Right atrium auricular region (tissue), 2 donors: ENCODE results near the gene CD83. TPM values are rescaled to one million over a fixed set of nuclear protein-coding genes. Genes with fewer than 3 reads are reported as not detected.

Experiments
- DNase-seq: peaks from one replicate; pipeline ENCODE4 v3.0.0-alpha.2; 2019; ENCODE audit warnings: low spot score
- H3K27ac ChIP-seq, 2 donors: fragments of 200-600 bp; sonication (generic); 1 replicate in 1 of 2; 2 replicates in 1 of 2; pipeline ENCODE4 v1.5.1; 2016 to 2019
- H3K27me3 ChIP-seq, 2 donors: fragments of 200-600 bp; sonication (generic); one replicate each; pipeline versions ENCODE4 v1.5.1 to v1.6.0; 2017 to 2019
- H3K36me3 ChIP-seq: fragments of 200-600 bp; sonication (generic); one replicate; pipeline ENCODE4 v1.5.1; 2016
- H3K4me1 ChIP-seq, 2 donors: fragments of 200-600 bp; sonication (generic); one replicate each; pipeline versions ENCODE4 v1.5.1 to v1.6.0; 2017 to 2019
- H3K4me3 ChIP-seq, 2 donors: fragments of 200-600 bp; sonication (generic); 1 replicate in 1 of 2; 2 replicates in 1 of 2; pipeline ENCODE4 v1.5.1; 2017 to 2019; ENCODE audit warnings: mild to moderate bottlenecking in 1 of 2, moderate library complexity in 1 of 2
- H3K9me3 ChIP-seq, 2 donors: fragments of 200-600 bp; sonication (generic); one replicate each; pipeline ENCODE4 v1.5.1; 2019
- total RNA-seq, 2 donors: library from RNA; depleted of rRNA; stranded (reverse); fragments of >200 nt; gene quantifications; one replicate each; pipeline ENCODE4 v1.1.0, GENCODE V29; 2016
- TF ChIP-seq, protein P1 (sequence below), 2 donors: fragments of 200-600 bp; sonication (generic); IDR thresholded peaks; one replicate each; pipeline ENCODE4 v1.5.1; 2019; ENCODE audit warnings: antibody characterized with exemption in 2 of 2

Gene CD83
- total RNA-seq, 2 donors from 2014 or later, result 1.7 to 2.1 TPM

DNA sequence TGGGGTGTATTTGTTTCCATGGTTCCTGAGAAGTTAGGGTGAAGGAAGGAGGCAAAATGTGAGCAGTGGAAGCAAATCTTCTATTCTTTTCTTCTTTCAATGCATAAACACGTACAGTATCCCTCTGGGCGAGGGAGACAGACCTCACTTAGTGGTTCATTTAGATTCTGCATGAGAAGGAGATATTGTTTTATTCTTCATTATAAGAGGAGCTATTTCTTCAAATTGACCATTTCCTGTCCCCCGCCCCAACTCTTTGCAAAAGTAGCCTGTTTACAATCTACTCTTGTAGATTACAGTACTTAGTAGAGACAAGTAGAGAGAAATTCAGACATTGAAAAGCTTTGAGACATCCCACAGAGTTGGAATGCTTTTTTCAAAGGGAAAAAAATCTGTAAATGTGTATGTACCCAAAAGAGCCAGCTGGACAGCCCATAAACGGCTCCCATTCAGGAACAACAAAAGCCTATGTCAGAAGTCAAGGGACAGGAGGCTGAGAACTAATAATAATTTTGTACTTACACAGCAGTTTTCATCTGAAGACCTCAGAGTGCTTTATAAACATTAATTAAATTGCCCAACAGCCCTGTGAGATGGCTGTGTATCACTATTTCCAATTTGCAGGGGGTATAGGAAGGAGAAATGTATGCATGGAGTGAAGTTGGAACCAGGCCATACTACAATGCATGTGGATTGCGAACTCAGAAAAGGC lies 23.9 kb downstream of the CD83 start:
- H3K27ac ChIP-seq, result no peak overlapping the region
- H3K27me3 ChIP-seq, result no peaks in the 10 kb centered on the region
- TF ChIP-seq, protein P1, sequence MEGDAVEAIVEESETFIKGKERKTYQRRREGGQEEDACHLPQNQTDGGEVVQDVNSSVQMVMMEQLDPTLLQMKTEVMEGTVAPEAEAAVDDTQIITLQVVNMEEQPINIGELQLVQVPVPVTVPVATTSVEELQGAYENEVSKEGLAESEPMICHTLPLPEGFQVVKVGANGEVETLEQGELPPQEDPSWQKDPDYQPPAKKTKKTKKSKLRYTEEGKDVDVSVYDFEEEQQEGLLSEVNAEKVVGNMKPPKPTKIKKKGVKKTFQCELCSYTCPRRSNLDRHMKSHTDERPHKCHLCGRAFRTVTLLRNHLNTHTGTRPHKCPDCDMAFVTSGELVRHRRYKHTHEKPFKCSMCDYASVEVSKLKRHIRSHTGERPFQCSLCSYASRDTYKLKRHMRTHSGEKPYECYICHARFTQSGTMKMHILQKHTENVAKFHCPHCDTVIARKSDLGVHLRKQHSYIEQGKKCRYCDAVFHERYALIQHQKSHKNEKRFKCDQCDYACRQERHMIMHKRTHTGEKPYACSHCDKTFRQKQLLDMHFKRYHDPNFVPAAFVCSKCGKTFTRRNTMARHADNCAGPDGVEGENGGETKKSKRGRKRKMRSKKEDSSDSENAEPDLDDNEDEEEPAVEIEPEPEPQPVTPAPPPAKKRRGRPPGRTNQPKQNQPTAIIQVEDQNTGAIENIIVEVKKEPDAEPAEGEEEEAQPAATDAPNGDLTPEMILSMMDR (IDR thresholded peaks at IDR 0.05), result no peak
- no peaks in the 10 kb centered on the region for H3K36me3 ChIP-seq
- H3K9me3 ChIP-seq, result no peaks in the 10 kb centered on the region
- no peak for DNase-seq
- no peak overlapping the region for H3K4me3 ChIP-seq
- no peaks in the 10 kb centered on the region for H3K4me1 ChIP-seq

DNA sequence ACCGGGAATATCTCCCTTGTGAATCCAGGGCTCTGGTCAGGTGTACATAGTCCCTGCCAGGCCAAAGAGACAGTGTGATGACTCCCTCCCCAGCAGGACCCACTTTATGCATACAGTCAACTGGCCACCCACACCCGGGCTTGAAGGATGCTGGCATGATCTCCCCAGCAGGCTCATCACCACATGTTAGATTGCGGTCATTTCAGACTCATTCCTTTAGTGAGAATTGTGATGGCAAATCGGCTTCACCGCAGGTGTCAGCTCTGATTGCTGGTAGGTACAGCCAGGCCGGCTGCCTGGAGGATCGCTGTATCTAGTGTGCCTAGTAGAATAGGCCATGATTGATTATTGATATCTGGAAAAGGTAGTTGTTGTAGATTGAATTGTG lies 24.5 kb downstream of the CD83 start:
- Histone ChIP-seq H3K36me3 (no peaks in the 10 kb centered on the region), H3K27ac (no peak overlapping the region), H3K4me1 (no peaks in the 10 kb centered on the region), H3K27me3 (no peaks in the 10 kb centered on the region), H3K4me3 (no peak overlapping the region), H3K9me3 (no peaks in the 10 kb centered on the region)
- TF ChIP-seq, protein P1 (IDR thresholded peaks at IDR 0.05), result no peak
- DNase-seq, result no peak

DNA sequence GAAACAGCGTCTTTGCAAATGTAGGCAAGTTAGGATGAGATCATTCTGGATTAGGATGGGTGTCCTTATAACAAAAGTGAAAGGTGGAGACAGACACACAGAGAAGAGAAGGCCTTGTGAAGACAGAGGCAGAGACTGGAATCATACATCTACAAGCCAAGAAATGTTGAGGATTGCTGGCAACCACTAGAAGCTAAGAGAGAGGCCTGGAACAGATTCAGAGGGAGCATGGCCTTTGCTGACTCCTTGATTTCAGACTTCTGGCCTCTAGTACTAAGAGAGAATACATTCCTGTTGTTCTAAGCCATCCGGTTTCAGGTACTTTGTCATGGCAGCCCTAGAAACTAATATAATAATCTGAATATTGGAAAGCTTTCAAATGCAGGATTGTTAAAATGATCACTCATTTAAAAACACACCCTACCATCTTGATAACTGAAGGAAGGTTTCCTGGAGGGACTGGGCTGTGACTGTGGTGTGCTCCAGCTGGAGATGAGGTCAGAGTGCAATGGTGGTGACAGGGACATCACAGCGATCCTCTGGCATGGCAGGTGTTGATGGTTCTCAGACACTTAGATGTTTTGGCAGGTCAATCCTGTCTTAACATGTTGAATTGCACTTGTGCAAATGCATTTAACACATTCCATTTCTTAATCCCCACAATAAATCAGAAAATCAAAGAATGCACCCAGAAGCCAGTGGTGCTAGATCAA lies 25.1 kb downstream of the CD83 start:
- Histone ChIP-seq H3K27me3 (no peaks in the 10 kb centered on the region), H3K27ac (no peak overlapping the region), H3K9me3 (no peaks in the 10 kb centered on the region), H3K4me3 (no peak overlapping the region), H3K4me1 (no peaks in the 10 kb centered on the region), H3K36me3 (no peaks in the 10 kb centered on the region)
- no peak for DNase-seq
- TF ChIP-seq, protein P1 (IDR thresholded peaks at IDR 0.05), result no peak

DNA sequence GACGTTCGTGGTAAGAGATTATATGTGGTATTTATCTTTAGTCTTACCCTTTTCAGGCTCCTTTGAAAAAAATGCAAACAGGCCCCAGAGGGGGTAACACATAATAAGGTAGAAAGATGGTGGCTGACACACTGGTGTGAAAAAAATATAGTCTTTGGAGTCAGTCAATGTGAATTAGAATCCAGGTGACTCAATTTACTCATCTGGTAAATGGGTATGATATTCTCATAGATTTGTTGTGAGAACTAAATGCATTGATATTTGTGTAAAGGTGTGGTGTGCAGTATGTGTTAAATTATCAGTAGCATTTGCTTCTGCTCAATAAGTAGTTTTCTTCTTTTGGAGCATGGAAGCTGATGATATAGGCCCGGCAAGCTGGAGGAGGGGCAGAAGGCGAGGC lies 25.7 kb downstream of the CD83 start:
- no peaks in the 10 kb centered on the region for H3K36me3 ChIP-seq
- no peaks in the 10 kb centered on the region for H3K9me3 ChIP-seq
- H3K4me3 ChIP-seq, result no peak overlapping the region
- no peaks in the 10 kb centered on the region for H3K27me3 ChIP-seq
- TF ChIP-seq, protein P1 (IDR thresholded peaks at IDR 0.05), result no peak
- no peaks in the 10 kb centered on the region for H3K4me1 ChIP-seq
- DNase-seq, result no peak
- no peak overlapping the region for H3K27ac ChIP-seq

DNA sequence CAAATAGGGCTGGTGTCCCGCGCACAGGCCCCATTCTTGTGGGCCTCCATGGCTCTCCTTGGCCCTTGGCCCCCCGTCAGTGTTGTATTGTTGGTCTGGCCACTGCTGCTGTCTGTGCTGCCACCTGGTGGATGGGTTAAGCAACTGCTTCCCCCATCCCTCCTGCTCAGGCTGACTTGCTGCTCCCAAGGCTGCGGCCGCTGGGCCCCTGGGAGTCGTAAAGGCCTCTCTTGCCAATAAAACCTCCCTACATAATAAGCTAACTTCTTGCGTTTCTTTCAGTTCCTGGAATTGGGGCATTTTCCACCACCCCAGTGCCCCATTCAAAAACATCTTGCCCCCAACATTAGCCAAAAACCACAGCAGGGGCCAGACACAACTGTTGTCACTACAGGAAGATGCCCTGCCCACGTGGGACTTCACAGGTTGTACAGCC lies 27.1 kb downstream of the CD83 start:
- H3K36me3 ChIP-seq, result no peaks in the 10 kb centered on the region
- no peak overlapping the region for H3K27ac ChIP-seq
- H3K4me3 ChIP-seq, result no peak overlapping the region
- H3K4me1 ChIP-seq, result no peaks in the 10 kb centered on the region
- TF ChIP-seq, protein P1 (IDR thresholded peaks at IDR 0.05), result peak; percentile 91 to 95
- peak; percentile 67 for DNase-seq
- H3K27me3 ChIP-seq, result no peaks in the 10 kb centered on the region
- H3K9me3 ChIP-seq, result no peaks in the 10 kb centered on the region
